ENCODE results near the gene GPR3.

The GPR3 gene, protein sequence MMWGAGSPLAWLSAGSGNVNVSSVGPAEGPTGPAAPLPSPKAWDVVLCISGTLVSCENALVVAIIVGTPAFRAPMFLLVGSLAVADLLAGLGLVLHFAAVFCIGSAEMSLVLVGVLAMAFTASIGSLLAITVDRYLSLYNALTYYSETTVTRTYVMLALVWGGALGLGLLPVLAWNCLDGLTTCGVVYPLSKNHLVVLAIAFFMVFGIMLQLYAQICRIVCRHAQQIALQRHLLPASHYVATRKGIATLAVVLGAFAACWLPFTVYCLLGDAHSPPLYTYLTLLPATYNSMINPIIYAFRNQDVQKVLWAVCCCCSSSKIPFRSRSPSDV

DNA sequence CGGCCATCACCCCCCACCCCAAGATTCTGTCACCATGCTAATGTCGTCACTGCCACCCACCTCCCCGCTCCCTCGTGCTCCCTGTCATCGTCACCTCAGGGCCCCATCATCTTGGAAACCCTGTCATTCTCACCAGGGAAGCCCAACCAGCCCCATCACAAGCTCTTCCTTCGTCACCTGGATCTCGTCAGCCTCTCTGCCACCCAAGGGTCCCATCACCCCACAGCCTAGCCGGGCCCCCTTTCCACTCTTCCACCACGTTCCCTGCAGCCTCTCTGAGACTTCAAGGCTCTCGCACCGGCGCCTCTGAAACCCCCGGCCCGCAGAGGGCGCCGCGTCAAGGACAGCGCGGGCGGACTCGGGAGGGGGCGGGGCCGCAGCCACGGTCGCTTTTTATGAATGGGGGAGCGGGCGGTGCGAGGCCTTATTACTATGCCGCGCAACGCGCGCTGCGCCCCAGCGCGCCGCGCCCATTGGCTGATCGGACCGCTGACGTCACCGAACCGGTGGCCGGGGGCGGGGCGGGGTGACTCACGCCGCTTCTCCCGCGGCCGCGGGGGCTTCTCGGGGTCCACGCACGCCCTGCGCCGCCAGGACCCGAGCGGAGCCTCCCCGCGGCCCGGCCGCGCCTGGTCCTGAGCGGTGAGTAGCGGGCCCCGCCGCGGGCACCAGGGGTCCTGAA, at the start of gene GPR3:
Gene GPR3, plus strand, starts transcription at position 527 of the 682 bp plus-strand sequence. CDS start 1,177 bp downstream, outside the sequence.
- peak; percentile 61 for DNase-seq

DNA sequence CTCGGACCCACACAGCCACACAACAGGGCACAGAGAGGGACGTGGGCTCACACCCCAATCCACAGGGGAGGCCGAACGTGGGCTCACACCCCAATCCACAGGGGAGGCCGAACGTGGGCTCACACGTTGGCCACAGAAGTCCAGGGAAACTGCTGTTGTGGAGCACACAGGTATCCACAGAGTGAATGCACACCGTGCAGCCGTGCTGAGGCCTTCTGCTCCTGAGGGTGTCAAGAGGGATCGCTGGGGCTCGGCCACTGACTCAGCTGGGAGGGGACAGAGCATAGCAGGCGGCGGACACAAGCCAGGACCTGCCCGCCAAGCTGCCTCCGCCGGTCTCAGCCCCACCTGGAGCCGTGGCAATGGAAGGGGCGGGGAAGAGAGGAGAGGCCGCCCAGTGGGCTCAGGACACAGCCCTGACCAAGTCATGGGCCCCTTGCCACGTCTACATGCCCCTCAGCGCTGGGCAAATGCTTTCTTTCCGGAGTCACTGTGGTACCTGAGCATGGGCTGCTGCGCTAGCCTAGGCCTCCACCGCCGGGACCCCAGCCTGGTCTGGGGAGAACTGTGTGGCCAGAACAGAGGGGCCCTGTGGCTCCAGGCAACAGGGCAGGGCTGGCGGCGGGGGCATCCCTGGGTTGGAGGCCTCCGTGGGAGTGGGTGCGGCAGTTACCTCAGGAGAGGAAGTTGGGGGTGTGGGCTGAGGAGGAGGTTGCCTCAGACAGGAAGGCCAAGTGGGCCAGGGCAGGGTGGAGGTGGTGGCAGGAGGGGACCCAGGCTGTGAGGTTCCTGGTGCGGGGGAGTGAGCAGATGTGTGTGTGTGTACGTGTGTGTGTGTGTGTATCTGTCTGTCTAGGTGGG, 49.4 kb upstream of the GPR3 start:
- DNase-seq = no peak

DNA sequence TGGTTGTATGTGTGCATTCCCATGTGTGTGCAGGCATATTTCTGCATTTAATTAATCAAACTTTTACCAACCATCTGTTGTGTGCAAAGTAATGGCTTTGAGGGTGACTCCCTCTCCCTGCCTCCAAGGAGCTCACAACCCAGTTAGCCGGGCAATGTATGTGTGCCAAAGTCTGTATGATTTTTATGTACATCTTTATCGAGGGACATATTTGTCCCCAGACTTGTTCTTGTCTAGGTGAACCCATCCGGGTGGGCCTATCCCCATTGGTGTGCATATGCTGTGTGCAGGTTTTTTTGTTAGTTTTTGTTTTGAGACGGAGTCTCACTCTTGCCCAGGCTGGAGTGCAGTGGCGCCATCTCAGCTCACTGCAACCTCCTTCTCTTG, 48.8 kb upstream of the GPR3 start:
- DNase-seq = no peak

DNA sequence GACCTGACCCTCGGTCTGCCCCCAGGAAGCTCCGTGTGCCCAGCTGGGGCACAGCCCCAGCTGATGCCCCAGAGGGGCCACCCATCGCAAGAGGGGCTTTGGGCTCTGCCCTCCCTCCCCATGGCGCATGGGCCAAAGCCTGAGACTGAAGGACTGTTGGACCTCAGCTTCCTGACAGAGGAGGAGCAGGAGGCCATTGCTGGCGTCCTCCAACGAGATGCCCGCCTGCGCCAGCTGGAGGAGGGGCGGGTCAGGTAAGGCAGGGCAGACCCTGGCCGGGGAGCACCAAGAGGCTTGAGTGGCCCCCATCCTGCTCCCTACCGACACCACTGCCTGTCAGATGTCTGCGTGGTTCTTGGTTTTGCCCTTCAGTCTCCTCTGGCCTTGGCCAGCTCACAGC, 47.1 kb upstream of the GPR3 start:
- no peak for DNase-seq

DNA sequence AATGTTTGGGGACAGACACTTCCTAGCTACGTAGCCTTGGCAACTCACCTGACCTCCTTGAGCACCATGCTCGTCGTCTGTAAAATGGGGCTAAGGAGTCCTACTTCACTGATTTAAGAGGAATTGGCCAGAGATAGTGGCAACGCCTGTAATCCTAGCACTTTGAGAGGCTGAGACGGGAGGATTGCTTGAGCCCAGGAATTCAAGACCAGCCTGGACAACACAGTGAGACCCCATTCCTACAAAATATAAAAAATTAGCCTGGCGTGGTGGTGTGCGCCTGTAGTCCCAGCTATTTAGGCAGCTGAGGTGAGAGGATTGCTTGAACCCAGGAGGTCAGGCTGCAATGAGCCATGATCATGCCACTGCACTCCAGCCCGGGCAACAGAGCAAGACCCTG, 46.1 kb upstream of the GPR3 start:
- no peak for DNase-seq

DNA sequence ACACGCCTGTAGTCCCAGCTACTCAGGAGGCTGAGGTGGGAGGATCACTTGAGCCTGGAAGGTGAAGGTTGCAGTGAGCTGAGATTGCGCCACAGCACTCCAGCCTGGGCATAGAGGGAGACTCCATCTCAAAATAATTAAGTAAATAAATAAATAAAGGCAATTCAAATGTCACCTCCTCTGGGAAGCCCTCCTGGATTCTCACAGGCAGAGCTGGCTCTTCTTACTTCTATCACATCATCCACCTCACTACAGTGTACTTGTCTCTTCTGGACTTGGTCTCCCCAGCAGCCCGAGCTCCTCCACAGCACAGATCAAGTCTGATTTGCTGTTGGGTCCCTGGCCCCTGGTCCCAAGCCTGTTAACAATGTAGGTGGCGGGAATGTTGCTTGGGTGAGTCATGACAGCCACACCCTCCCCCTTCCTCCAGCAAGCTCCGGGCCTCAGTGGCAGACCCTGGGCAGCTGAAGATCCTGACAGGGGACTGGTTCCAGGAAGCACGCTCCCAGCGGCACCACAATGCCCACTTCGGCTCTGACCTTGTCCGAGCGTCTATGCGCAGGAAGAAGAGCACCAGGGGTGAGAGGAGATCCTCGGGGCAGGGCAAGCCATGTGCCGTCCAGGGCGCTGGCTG, 45.3 kb upstream of the GPR3 start:
- DNase-seq = no peak

DNA sequence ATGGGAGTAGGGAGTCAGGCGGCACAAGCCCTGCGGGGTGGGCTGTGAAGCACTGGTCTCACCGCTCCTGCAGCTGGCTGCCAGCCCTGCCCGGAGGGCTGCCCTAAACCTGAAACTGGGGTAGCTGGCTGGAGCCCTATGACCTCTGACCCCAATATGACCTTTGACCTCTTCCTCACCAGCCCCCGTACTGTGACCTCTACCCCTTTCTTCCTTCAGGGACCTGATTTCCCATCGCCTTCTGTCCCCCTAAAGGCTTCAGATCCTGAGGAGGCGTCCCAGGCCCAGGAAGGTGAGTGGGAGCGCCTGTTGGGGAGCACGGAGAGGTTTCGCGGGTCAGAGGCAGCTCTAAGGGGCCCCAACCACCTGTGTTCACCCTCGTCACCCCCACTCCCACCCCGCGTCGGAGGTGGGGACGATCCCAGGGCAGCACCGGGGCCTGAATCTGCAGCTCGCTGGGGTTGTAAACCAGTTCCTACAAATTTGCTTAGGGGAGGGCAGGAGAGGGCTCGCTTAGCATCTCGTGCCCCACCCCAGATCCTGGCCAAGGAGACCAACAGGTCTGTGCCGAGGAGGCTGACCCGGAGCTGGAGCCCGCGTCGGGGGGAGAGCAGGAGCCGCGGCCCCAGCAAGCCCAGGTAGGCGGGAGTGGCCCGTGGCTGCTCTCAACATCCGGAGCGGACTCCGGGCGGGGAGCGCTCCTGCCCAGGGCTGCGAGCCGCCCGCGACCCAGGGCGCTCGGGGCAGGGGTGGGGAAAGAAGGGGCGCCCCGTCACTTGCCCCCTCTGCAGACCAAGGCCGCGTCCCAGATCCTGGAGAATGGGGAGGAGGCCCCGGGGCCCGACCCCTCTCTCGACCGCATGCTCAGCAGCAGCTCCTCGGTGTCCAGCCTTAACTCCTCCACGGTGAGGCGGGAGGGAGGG, 43.3 kb upstream of the GPR3 start:
- DNase-seq = peak; percentile 5

DNA sequence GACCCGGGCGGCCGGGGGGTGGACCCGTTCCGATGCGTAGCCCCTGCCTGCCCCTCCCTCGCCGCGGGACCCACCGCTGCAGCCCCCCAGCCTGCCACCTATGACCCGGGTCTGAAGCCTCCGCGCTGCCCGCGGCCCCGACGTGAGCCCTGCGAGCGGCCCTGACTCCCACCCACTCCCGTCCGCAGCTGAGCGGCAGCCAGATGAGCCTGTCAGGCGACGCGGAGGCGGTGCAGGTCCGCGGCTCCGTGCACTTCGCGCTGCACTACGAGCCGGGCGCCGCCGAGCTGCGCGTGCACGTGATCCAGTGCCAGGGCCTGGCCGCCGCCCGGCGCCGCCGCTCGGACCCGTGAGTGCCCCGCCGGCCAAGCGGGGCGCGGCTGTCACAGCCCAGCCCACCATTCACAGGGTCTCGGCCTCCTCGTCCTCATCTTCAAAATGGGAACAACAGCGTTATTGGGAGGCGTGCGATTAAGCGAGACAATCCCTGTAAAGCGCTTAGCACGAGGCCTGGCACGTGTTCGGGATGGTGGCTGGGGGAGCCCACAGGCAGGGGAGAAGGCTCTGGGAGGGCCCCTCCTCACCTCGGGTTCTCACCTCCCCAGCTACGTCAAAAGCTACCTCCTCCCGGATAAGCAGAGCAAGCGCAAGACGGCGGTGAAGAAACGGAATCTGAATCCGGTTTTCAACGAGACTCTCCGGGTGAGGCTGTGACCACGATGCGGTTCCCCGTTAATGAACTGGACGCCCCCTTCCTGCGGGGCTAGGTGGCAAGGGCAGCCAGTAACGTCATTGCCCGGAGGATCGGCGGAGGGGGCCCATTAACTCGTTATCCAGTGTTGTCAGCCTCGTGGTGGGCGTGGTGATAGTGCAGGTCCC, 42.4 kb upstream of the GPR3 start:
- peak; percentile 4 for DNase-seq

DNA sequence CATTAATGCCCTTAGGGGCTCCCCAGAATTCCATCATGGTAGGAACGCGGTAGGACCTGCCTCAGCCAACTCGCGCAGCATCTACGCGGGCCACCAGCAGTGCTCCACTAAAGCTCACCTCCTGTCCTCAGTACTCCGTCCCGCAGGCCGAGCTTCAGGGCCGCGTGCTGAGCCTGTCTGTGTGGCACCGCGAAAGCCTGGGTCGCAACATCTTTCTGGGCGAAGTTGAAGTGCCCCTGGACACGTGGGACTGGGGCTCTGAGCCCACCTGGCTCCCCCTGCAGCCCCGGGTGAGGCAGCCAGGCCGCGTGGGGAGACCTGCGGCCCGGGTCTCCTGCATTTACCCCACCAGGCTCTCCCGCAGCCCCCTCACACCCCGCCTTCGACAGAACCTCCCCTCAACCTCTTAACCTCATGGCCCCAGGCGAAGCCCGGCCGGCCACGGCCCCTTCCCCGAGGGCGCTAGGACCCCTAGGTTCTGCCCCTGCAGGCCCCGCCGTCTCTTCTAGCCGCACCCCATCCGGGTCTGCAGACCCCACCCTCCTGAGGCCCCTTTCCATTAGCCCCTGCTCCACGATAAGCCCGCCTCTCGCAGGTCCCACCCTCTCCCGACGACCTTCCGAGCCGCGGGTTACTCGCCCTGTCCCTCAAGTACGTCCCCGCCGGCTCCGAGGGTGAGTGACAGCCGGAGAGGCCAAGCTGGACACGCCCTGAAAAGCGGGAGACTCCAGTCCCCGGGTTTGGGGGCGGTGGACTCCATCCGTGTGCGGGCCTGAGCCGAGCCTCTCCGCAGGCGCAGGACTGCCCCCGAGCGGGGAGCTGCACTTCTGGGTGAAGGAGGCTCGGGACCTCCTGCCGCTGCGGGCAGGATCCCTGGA, 41.5 kb upstream of the GPR3 start:
- no peak for DNase-seq

DNA sequence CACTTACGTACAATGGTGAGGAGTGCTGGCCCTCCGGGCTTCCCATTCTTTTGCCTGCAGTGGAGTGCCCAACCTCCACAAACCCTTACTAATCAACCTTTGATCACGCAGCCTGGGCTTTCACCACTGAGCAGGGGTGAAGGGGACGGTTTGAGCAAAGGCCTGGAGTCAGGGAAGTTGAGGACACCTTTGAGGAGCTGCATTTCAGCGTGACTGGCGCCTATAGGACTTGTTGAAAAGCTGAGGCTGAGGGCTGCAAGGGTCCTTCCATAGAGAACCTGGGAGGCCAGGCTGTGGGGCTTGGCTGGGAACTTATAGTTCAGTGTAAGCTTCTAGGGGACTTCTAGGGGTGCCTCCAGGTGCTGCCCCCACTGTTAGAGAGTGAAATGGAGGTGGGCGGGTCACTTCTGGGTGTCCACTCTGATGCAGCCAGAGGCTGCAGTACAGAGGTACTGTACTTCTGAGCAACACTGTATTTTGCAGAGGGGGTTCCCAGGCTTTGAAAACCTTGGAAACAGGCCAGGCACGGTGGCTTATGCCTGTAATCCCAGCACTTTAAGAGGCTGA, 40.8 kb upstream of the GPR3 start:
- no peak for DNase-seq

DNA sequence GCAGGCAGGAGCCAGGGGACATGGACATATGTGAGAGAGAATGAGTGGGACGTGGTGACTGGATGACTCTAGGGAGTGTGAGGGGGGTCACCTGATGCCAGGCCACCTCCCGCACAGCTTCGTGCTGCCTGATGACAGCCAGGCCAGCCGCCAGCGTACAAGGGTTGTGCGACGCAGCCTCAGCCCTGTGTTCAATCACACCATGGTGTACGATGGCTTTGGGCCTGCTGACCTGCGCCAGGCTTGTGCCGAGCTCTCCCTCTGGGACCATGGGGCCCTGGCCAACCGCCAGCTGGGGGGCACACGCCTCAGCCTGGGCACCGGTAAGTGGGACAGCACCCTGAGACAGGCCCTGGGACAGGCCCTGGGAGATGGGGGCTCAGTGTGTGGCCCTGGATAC, 39.3 kb upstream of the GPR3 start:
- no peak for DNase-seq

DNA sequence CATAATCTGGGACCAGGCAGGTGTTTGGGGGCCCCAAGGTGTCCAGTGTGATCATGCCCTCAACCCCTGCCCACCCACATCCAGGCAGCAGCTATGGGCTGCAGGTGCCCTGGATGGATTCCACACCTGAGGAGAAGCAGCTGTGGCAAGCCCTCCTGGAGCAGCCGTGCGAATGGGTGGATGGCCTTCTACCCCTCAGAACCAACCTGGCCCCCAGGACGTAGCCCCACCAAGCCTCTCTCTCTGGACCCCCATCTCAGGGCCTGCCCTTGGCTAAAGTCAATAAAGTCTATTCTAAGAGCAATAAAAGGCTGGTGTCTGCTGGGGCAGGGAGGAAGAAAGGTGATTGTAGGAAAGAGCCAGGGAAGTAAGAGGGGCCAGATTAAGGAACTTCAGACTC, 38.8 kb upstream of the GPR3 start:
- DNase-seq = no peak

DNA sequence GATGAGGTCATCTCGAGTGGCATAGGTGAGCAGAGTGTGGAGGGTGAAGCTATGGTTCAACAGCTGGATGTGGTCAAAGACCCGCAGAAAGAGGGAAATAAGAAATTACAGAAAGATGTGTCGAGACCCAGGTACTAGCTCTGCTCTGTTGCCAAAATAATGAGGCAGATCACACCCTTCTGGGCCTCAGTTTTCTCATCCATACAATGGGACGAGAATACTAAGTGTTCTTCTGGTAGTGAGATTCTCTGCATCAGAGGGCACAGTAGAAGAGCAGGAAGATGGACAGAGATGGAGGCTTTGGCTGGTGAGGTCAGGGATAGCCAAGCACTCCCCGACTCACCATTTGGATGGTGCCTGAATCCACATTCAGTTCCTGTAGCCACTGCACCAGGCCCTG, 36.7 kb upstream of the GPR3 start:
- no peak for DNase-seq

DNA sequence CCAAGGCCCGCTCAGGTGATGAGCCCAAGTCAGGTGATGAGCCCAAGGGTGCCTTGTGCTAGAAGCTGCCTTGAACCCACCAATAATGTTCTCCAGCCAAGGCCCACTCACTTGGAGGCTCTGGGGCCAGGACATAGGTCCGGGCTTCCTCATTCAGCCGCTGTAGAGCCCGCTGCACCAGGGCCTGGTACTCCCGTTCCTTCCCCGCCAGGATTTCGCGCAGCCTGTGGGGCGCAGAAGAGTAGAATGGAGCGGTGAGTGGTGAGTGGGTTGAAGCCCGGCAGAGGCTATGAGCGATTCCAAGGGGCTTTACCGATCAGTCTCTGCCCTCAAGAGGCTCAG, 36.2 kb upstream of the GPR3 start:
- DNase-seq = no peak

DNA sequence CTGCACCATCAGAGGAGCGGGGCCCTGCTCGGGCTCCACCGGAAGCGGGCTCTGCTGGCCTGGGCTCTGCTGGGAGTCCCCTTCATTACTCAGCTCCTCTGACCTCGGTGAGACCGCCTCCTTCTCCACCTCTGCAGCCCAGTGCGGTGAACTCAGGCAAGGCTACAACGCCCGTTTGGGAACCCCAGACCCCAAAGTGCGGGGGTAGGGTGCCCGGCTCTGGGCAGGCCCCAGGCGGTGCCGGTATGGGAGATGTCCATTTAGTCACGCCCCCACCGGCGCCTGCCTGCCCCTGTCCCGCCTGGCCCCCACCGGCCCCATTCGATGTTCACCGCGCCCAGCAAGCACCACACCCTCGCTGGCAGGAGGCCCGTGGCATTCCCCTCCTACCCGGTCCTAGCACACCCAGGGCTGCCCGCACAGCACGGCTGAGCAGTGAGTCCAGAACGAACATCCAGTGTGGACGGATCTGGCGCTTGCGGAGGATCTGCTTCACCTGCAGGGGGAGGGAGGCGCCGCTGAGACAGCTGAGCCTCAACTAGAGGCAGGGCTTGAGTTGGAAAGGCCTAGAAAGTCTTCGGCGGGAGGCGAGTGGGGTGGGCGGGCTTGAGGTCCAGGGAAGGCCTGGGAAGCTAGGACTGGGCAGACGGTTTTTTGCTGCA, 35.7 kb upstream of the GPR3 start:
- DNase-seq = no peak

DNA sequence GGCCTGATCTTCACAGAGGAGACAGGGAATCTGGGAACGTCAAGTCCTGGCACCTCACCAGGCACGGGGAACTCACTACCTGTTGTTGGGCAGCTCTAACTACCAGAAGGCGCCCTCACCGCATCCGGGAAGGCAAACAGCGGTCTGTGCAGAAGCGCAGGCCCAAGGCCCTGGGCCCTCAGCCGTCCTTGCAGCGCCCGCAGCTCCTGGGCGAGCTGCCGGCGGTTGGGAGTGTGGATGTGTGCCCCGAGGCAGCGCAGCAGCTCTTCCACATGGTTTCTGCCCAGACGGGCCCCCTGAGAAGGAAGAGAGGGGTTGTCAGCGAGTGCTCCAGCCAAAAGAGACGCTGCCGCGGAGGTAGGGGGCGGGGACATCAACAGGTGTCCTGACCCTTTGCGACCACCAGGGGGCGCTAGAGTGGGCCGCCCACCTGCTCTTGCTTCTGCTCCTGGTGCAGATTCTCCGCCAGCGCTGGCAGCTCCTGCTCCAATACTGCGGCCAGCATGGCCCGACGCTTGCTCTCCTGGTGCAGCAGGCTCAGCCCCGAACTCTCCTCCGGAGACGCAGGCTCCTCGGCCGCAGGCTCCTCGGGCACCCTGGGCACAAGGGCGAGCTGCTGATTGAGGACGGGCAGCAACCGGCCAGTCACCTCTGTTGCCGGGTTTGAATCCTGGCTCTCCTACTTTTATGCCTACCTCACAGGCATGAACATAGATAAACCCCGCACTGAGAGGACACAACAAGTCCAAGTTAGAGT, 35.0 kb upstream of the GPR3 start:
- peak; percentile 36 for DNase-seq

DNA sequence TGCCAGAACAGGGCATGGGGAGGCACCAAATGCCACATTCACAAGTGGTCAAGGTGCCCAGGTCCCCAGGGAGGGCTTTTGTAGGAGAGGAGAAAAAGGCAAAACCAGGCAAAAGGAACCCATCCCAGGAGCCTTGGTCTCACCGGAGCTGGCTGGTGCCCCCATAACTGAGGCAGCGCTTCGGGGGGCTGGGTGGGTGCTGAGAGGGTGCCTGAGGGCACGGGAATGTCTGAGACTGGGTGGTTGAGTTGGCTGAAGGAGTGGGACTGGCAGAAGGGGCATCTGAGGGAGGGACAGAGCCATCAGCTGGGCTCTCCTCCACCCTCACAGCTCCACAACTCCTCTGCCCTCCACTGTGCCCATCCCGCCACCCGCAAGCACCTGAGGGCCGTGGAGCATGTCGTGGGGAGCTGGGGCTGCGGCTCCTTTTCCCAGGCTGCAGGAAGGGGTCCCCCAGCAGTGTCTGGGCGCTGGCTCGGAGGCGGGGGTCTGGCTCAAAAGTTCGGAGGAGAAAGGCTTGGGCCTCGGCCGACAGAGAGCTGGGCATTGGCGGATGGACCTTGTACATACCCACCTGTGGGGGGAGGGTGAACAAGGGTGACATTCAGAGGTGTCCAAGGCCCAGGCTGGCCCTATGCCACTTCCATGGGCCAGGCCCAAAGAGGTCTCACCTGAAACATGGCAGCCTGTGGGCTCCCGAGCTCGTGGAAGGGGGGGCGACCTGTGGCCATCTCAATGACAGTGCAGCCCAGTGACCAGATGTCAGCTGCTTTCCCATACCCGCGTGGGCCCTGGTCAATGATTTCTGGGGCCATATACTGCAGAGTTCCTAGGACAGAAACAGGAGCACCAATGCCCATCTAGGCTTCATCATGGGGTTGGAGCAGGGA, 34.1 kb upstream of the GPR3 start:
- no peak for DNase-seq

Data from NCI-H748 treated with DMSO at 0.1 percent for 48 hours (cell line).